ENCODE data around the gene ITPKB. TPM values are rescaled to one million over a fixed set of nuclear protein-coding genes. Genes with fewer than 3 reads are reported as not detected.

ITPKB gene
- total RNA-seq, 1 donor from 2014 or later: 9.8 TPM

DNA sequence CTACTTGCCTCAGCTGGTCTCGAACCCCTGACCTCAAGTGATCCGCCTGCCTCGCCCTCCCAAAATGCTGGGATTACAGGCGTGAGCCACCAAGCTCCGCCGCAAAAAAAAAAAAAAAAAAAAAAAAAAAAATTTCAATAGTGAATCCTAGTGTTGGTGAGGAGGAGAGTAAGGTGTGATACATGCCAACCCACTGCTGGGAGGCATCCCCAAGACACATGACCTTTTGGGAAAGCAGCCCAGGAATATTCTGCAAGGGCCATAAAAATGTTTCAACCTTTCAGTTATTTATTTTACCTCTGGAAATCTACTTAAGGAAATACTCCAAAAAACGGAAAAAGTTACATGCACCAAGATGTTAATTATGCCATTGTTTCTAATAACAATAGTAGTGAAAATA lies 69.0 kb downstream of the ITPKB start:
- Mint-ChIP-seq H3K27me3 (peaks cover 4% of the 10 kb centered on the region), H3K9me3 (ENCODE audit: low read depth) (no peaks in the 10 kb centered on the region), H3K36me3 (ENCODE audit: insufficient read depth) (peaks cover 1% of the 10 kb centered on the region), H3K27ac (no peak overlapping the region), H3K4me3 (ENCODE audit: low read depth) (no peak overlapping the region), H3K4me1 (ENCODE audit: low read depth) (no peaks in the 10 kb centered on the region)
- TF ChIP-seq, protein P1, sequence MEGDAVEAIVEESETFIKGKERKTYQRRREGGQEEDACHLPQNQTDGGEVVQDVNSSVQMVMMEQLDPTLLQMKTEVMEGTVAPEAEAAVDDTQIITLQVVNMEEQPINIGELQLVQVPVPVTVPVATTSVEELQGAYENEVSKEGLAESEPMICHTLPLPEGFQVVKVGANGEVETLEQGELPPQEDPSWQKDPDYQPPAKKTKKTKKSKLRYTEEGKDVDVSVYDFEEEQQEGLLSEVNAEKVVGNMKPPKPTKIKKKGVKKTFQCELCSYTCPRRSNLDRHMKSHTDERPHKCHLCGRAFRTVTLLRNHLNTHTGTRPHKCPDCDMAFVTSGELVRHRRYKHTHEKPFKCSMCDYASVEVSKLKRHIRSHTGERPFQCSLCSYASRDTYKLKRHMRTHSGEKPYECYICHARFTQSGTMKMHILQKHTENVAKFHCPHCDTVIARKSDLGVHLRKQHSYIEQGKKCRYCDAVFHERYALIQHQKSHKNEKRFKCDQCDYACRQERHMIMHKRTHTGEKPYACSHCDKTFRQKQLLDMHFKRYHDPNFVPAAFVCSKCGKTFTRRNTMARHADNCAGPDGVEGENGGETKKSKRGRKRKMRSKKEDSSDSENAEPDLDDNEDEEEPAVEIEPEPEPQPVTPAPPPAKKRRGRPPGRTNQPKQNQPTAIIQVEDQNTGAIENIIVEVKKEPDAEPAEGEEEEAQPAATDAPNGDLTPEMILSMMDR (IDR thresholded peaks at IDR 0.05; ENCODE audit: unreplicated experiment): no peak
- no peak for DNase-seq (ENCODE audit: low spot score, unreplicated experiment)

DNA sequence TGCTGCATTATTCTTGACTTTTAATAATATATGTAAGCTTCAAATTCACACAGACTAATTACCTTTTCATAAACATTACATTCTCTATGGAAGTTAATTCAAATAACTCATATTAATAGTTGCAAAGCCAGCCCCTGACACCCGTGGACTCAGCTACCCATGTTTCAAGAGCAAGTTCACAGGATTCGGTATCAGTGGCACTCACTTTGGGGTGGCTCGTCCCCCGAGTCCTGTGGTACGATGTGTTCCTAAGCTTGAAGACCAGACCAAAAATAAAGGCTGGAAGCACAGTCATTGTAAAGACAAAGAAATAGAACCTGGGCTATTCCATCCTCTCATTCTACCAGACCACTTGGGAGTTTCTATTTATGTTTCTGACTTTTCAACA lies 70.9 kb downstream of the ITPKB start:
- Mint-ChIP-seq H3K27me3 (peaks cover 4% of the 10 kb centered on the region), H3K9me3 (ENCODE audit: low read depth) (no peaks in the 10 kb centered on the region), H3K4me1 (ENCODE audit: low read depth) (no peaks in the 10 kb centered on the region), H3K27ac (no peak overlapping the region), H3K36me3 (ENCODE audit: insufficient read depth) (no peaks in the 10 kb centered on the region), H3K4me3 (ENCODE audit: low read depth) (no peak overlapping the region)
- no peak for DNase-seq (ENCODE audit: low spot score, unreplicated experiment)
- TF ChIP-seq, protein P1 (IDR thresholded peaks at IDR 0.05; ENCODE audit: unreplicated experiment): no peak

DNA sequence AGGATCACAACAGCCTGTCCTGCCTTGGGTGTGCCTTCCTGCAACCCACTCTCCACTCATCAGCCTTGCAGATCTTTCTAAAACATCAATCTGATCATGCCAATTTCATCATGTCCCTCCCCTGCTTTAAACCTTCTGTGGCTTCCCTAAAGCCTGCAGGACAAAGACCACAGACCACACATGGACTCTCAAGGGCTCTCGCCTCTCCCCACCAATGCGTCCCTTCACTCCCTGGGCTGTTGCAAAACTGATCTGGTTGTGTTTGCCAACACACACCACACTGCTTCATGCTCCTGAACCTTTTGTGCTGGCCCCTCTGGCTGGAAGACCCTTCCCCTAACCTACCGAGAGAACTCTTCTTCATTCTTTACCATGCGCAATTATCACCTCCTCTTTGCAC lies 72.4 kb downstream of the ITPKB start:
- Mint-ChIP-seq H3K9me3 (ENCODE audit: low read depth) (no peaks in the 10 kb centered on the region), H3K27ac (no peak overlapping the region), H3K27me3 (peaks cover 7% of the 10 kb centered on the region), H3K36me3 (ENCODE audit: insufficient read depth) (no peaks in the 10 kb centered on the region), H3K4me3 (ENCODE audit: low read depth) (no peak overlapping the region), H3K4me1 (ENCODE audit: low read depth) (no peaks in the 10 kb centered on the region)
- TF ChIP-seq, protein P1 (IDR thresholded peaks at IDR 0.05; ENCODE audit: unreplicated experiment): no peak
- DNase-seq (ENCODE audit: low spot score, unreplicated experiment): no peak

DNA sequence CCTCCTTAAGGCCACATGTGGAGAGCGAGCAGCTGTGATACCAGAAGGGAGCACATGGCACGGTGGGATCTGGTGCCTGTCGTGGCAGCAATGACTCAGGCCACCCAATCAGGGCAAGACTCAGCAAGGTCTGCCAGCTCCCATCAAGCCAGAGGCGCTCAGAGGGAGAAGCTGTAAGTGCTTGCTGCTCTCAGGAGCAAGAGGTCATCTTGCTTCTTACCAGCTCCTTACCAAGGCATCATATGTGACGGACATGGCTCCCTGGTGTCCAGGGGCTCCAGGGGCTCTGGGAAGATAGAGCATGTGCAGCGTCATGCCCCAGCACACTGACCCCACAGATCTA lies 72.9 kb downstream of the ITPKB start:
- peaks cover 7% of the 10 kb centered on the region for H3K27me3 Mint-ChIP-seq
- DNase-seq (ENCODE audit: low spot score, unreplicated experiment): no peak
- H3K4me1 Mint-ChIP-seq (ENCODE audit: low read depth): no peaks in the 10 kb centered on the region
- H3K4me3 Mint-ChIP-seq (ENCODE audit: low read depth): no peak overlapping the region
- no peak overlapping the region for H3K27ac Mint-ChIP-seq
- TF ChIP-seq, protein P1 (IDR thresholded peaks at IDR 0.05; ENCODE audit: unreplicated experiment): no peak
- H3K9me3 Mint-ChIP-seq (ENCODE audit: low read depth): no peaks in the 10 kb centered on the region
- H3K36me3 Mint-ChIP-seq (ENCODE audit: insufficient read depth): no peaks in the 10 kb centered on the region

DNA sequence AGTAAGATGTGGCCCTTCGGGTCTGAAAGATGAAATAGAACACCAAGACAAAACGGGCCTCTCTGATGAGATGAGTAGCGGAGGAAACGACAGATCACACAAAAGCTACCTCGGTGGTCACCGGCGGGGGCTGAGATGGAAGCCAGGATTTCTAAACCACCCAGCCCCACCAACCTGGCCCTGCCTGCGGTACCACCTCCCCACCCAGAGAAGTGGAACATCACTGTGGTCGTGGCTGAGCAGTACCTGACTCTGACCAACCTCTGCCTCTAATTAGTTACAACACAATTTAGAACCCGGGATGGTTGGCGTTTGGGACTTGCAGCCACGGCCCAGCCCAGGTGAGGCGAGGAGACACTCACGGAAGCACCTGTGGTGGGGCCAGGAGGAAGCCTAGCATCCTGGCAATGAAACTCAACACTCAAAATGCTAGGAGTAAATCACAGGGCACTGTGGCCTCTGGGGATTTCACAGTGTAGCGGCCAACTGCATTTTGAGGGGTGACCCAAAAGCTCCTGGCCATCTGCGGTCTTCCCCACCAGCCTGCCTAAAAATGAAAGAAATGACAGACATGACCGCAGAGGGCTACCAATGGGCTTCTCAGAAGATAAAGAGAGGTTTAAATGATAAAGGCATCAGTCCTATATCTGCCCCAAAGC lies 73.4 kb downstream of the ITPKB start:
- no peaks in the 10 kb centered on the region for H3K4me1 Mint-ChIP-seq (ENCODE audit: low read depth)
- peaks cover 7% of the 10 kb centered on the region for H3K27me3 Mint-ChIP-seq
- no peak overlapping the region for H3K27ac Mint-ChIP-seq
- no peak for DNase-seq (ENCODE audit: low spot score, unreplicated experiment)
- H3K4me3 Mint-ChIP-seq (ENCODE audit: low read depth): no peak overlapping the region
- no peaks in the 10 kb centered on the region for H3K36me3 Mint-ChIP-seq (ENCODE audit: insufficient read depth)
- TF ChIP-seq, protein P1 (IDR thresholded peaks at IDR 0.05; ENCODE audit: unreplicated experiment): no peak
- H3K9me3 Mint-ChIP-seq (ENCODE audit: low read depth): no peaks in the 10 kb centered on the region
